ENCODE data around the gene LY9.
A peak's percentile ranks its signal among the peaks of the same experiment; 100 is the strongest.

The LY9 gene

GRCh38 chr1:160773093-160773492 lies 22.9 kb upstream of the LY9 start:
- DNase-seq (ENCODE audit: low read depth), result no peak
- TF ChIP-seq CTCF (IDR thresholded peaks at IDR 0.05; ENCODE audit: insufficient read depth, low read depth, low read length, missing control alignments), result no peak

GRCh38 chr1:160774886-160775719 lies 20.9 kb upstream of the LY9 start:
- H3K4me3 ChIP-seq (ENCODE audit: low read length), result no peak overlapping the region
- no peak for TF ChIP-seq CTCF (IDR thresholded peaks at IDR 0.05; ENCODE audit: insufficient read depth, low read depth, low read length, missing control alignments)
- no peak for DNase-seq (ENCODE audit: low read depth)

More at GRCh38 chr1:160773093-160773492, 22.9 kb upstream of the LY9 start:
- no peak overlapping the region for H3K4me3 ChIP-seq (ENCODE audit: low read length)

GRCh38 chr1:160776178-160776577 lies 19.8 kb upstream of the LY9 start:
- no peak overlapping the region for H3K4me3 ChIP-seq (ENCODE audit: low read length)
- TF ChIP-seq CTCF (IDR thresholded peaks at IDR 0.05; ENCODE audit: insufficient read depth, low read depth, low read length, missing control alignments), result no peak
- DNase-seq (ENCODE audit: low read depth), result no peak

GRCh38 chr1:160777486-160778089 lies 18.4 kb upstream of the LY9 start:
- peak; percentile 68 for DNase-seq (ENCODE audit: low read depth)
- H3K4me3 ChIP-seq (ENCODE audit: low read length), result no peak overlapping the region

GRCh38 chr1:160778976-160779375 lies 17.0 kb upstream of the LY9 start:
- TF ChIP-seq CTCF (IDR thresholded peaks at IDR 0.05; ENCODE audit: insufficient read depth, low read depth, low read length, missing control alignments), result no peak
- no peak overlapping the region for H3K4me3 ChIP-seq (ENCODE audit: low read length)
- DNase-seq (ENCODE audit: low read depth), result no peak

More at GRCh38 chr1:160777486-160778089, 18.4 kb upstream of the LY9 start:
- TF ChIP-seq CTCF (IDR thresholded peaks at IDR 0.05; ENCODE audit: insufficient read depth, low read depth, low read length, missing control alignments), result peak; percentile 70

- no peak for DNase-seq (ENCODE audit: low read depth)
- TF ChIP-seq CTCF (IDR thresholded peaks at IDR 0.05; ENCODE audit: insufficient read depth, low read depth, low read length, missing control alignments), result peak; percentile 22
- no peak overlapping the region for H3K4me3 ChIP-seq (ENCODE audit: low read length)
These were observed 16.2 kb upstream of the LY9 start for GRCh38 chr1:160779626-160780397.

Measured in epithelial cell of esophagus (primary cell).